GM21576 (cell line): ENCODE results near the gene DUSP5.
"Not testable (repeated sequence)": the region's sequence is repeated elsewhere in the genome, so short reads cannot be mapped to it uniquely, and the experiment has no call there.

Experiments
- ATAC-seq: cut with Tn5 transposase; IDR thresholded peaks from one replicate; pipeline ENCODE4 v1.9.1; 2021; ENCODE audit warnings: mild to moderate bottlenecking, moderate library complexity; ENCODE audit not compliant: unreplicated experiment

Gene DUSP5

GRCh38 chr10:110497438-110498086 lies at the start of gene DUSP5:
DUSP5 (plus strand) TSS chr10:110497907; CDS start chr10:110498122, 215 bp downstream.
- peak; percentile 60 for ATAC-seq

- no peak for ATAC-seq
These were observed 48.9 kb upstream of the DUSP5 start for GRCh38 chr10:110448682-110449418.

GRCh38 chr10:110455446-110455845 lies 42.3 kb upstream of the DUSP5 start:
- no peak for ATAC-seq

GRCh38 chr10:110456046-110456445 lies 41.7 kb upstream of the DUSP5 start:
- ATAC-seq: no peak

- no peak for ATAC-seq
These were observed 41.1 kb upstream of the DUSP5 start for GRCh38 chr10:110456523-110457091.

GRCh38 chr10:110457851-110458250 lies 39.9 kb upstream of the DUSP5 start:
- no peak for ATAC-seq

GRCh38 chr10:110458266-110458920 lies 39.3 kb upstream of the DUSP5 start:
- ATAC-seq: no peak

GRCh38 chr10:110459600-110459999 lies 38.1 kb upstream of the DUSP5 start:
- no peak for ATAC-seq

- no peak for ATAC-seq
These were observed 37.4 kb upstream of the DUSP5 start for GRCh38 chr10:110460111-110460809.

- no peak for ATAC-seq
These were observed 36.6 kb upstream of the DUSP5 start for GRCh38 chr10:110461088-110461487.

GRCh38 chr10:110461530-110461929 lies 36.2 kb upstream of the DUSP5 start:
- no peak for ATAC-seq

GRCh38 chr10:110462166-110463095 lies 35.3 kb upstream of the DUSP5 start:
- ATAC-seq: no peak

GRCh38 chr10:110468258-110468657 lies 29.4 kb upstream of the DUSP5 start:
- ATAC-seq: not testable (repeated sequence)

GRCh38 chr10:110470541-110470940 lies 27.2 kb upstream of the DUSP5 start:
- ATAC-seq: not testable (repeated sequence)

- ATAC-seq: no peak
These were observed 26.1 kb upstream of the DUSP5 start for GRCh38 chr10:110471566-110472139.

GRCh38 chr10:110474017-110474416 lies 23.7 kb upstream of the DUSP5 start:
- ATAC-seq: no peak

- ATAC-seq: no peak
These were observed 22.9 kb upstream of the DUSP5 start for GRCh38 chr10:110474826-110475225.

- no peak for ATAC-seq
These were observed 21.8 kb upstream of the DUSP5 start for GRCh38 chr10:110475722-110476515.

GRCh38 chr10:110479710-110480109 lies 18.0 kb upstream of the DUSP5 start:
- no peak for ATAC-seq
